ENCODE data around the gene ITPR2.

Gene ITPR2

GRCh38 chr12:26373606-26374495, 459.1 kb downstream of the ITPR2 start:
- Histone ChIP-seq H3K4me2 (ENCODE audit: low read length) (no peak overlapping the region), H3K27me3 (ENCODE audit: low read depth, low read length) (no peaks in the 10 kb centered on the region), H4K20me1 (ENCODE audit: insufficient read depth, low read length) (no peaks in the 10 kb centered on the region), H3K79me2 (ENCODE audit: low read length) (no peaks in the 10 kb centered on the region), H3K9ac (ENCODE audit: low read length) (no peak overlapping the region), H3K4me1 (ENCODE audit: low read length) (no peaks in the 10 kb centered on the region), H3K4me3 (ENCODE audit: low read length) (no peak overlapping the region), H3K27ac (ENCODE audit: low read length) (no peak overlapping the region), H2AFZ (ENCODE audit: low read depth, low read length) (no peak overlapping the region), H3K36me3 (replicated peaks; ENCODE audit: low read depth, low read length) (peaks cover 10% of the 10 kb centered on the region), H3K9me3 (ENCODE audit: insufficient read depth, low read length) (no peaks in the 10 kb centered on the region)
- no peak for TF ChIP-seq EZH2phosphoT487 (IDR thresholded peaks at IDR 0.05; ENCODE audit: low read depth)
- TF ChIP-seq CTCF (IDR thresholded peaks at IDR 0.05; ENCODE audit: low read depth, low read length) = no peak

DNA sequence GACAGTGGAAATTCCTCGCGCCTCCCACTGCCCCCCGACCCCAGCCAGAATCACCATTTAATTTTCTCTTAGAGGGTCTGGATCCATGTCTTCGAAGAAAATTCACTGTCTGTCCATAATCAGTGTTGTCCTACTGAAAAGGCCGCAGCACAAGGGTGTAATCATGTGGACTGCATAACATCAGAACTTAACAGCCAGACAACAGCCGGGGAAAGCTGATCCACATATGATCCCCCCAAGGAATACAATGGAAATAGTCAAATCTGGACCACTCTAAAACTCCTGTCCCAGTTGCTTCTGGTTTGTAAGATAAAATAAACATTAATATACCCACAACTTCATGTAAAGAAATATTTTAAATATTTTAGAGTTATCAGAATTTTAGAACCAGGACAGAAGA, 460.1 kb downstream of the ITPR2 start:
- no peaks in the 10 kb centered on the region for H3K79me2 ChIP-seq (ENCODE audit: low read length)
- no peak overlapping the region for H3K27ac ChIP-seq (ENCODE audit: low read length)
- H3K27me3 ChIP-seq (ENCODE audit: low read depth, low read length) = no peaks in the 10 kb centered on the region
- H3K36me3 ChIP-seq (replicated peaks; ENCODE audit: low read depth, low read length) = peaks cover 8% of the 10 kb centered on the region
- H3K4me1 ChIP-seq (ENCODE audit: low read length) = no peaks in the 10 kb centered on the region
- TF ChIP-seq CTCF (IDR thresholded peaks at IDR 0.05; ENCODE audit: low read depth, low read length) (no peak), EZH2phosphoT487 (IDR thresholded peaks at IDR 0.05; ENCODE audit: low read depth) (no peak)
- no peaks in the 10 kb centered on the region for H4K20me1 ChIP-seq (ENCODE audit: insufficient read depth, low read length)
- no peak overlapping the region for H3K4me3 ChIP-seq (ENCODE audit: low read length)
- no peak overlapping the region for H2AFZ ChIP-seq (ENCODE audit: low read depth, low read length)
- no peaks in the 10 kb centered on the region for H3K9me3 ChIP-seq (ENCODE audit: insufficient read depth, low read length)
- H3K4me2 ChIP-seq (ENCODE audit: low read length) = no peak overlapping the region
- H3K9ac ChIP-seq (ENCODE audit: low read length) = no peak overlapping the region

DNA sequence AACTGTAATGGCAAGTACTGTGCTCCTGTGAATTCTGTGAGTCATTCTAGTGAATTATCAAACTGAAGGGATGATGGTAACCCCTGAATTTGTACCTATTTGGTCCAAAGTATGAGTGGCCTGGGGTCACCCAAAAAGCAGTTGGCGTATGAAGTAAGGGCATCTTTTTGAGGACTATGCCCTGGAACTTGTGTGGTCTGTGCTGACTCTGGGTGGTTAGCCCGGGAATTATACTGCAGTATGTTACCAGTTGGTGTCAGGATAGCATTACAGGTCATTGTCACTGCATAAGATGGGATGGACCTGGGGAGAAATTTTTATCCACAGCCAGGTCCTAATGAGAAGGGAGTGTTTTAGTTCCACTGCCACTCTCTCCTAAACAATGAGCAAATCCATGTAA, 462.9 kb downstream of the ITPR2 start:
- Histone ChIP-seq H3K4me2 (ENCODE audit: low read length) (no peak overlapping the region), H3K4me3 (ENCODE audit: low read length) (no peak overlapping the region), H3K9me3 (ENCODE audit: insufficient read depth, low read length) (no peaks in the 10 kb centered on the region), H2AFZ (ENCODE audit: low read depth, low read length) (no peak overlapping the region), H3K4me1 (ENCODE audit: low read length) (no peaks in the 10 kb centered on the region), H3K36me3 (replicated peaks; ENCODE audit: low read depth, low read length) (peaks cover 8% of the 10 kb centered on the region), H3K27ac (ENCODE audit: low read length) (no peak overlapping the region), H3K27me3 (ENCODE audit: low read depth, low read length) (no peaks in the 10 kb centered on the region), H3K79me2 (ENCODE audit: low read length) (no peaks in the 10 kb centered on the region), H3K9ac (ENCODE audit: low read length) (no peak overlapping the region), H4K20me1 (ENCODE audit: insufficient read depth, low read length) (no peaks in the 10 kb centered on the region)
- TF ChIP-seq CTCF (IDR thresholded peaks at IDR 0.05; ENCODE audit: low read depth, low read length) = no peak
- TF ChIP-seq EZH2phosphoT487 (IDR thresholded peaks at IDR 0.05; ENCODE audit: low read depth) = no peak

DNA sequence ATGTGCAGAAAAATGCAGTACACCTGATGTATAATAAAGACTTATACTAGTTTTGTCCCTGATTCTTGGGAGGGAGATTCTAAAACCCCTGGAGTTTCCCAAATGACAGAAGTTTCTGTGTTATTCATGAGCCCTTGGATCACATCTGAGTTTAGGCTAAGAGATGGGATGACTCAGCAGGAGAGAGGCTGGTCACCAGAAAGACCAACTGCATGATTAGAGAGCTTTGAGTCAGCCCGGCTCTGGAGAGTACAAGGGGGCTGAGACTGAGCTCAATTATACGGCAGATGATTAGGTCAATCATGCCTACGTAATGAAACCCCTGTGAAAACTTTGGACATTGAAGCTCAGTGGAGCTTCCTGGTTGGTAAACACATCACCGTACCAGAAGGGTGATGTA, 463.4 kb downstream of the ITPR2 start:
- TF ChIP-seq CTCF (IDR thresholded peaks at IDR 0.05; ENCODE audit: low read depth, low read length) = no peak
- TF ChIP-seq EZH2phosphoT487 (IDR thresholded peaks at IDR 0.05; ENCODE audit: low read depth) = no peak
- Histone ChIP-seq H3K4me3 (ENCODE audit: low read length) (no peak overlapping the region), H3K4me2 (ENCODE audit: low read length) (no peak overlapping the region), H3K27ac (ENCODE audit: low read length) (no peak overlapping the region), H3K9ac (ENCODE audit: low read length) (no peak overlapping the region), H3K79me2 (ENCODE audit: low read length) (no peaks in the 10 kb centered on the region), H3K36me3 (replicated peaks; ENCODE audit: low read depth, low read length) (peaks cover 8% of the 10 kb centered on the region), H4K20me1 (ENCODE audit: insufficient read depth, low read length) (no peaks in the 10 kb centered on the region), H3K4me1 (ENCODE audit: low read length) (no peaks in the 10 kb centered on the region), H2AFZ (ENCODE audit: low read depth, low read length) (no peak overlapping the region), H3K9me3 (ENCODE audit: insufficient read depth, low read length) (no peaks in the 10 kb centered on the region), H3K27me3 (ENCODE audit: low read depth, low read length) (no peaks in the 10 kb centered on the region)

All from OCI-LY3 (cell line).